ENCODE measurements around the gene SYN1. TPM values are rescaled to one million over a fixed set of nuclear protein-coding genes. Genes with fewer than 3 reads are reported as not detected.
A peak's percentile ranks its signal among the peaks of the same experiment; 100 is the strongest.

SYN1 gene
- total RNA-seq, 3 donors from 2014 or later = 0.78 to 4.1 (median 1.6) TPM

DNA sequence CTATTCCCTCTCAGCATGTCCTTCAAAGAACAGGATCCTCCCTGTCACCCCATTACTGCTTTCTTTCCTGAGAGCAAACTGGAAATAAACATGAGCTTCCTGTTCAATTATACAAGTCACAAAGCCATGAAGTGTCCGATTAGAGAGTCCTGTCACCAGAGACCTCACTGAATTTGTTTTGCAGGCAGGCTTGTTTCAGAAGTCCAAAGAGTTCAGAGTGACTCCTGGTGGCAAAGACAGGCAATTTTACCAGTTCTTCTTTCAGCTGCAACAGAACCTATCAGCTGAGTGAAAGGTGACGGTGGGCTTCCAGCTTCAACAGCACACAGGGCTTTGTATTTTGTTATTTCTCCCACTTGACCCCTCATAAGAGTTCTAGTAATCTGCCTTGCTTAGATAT, 24.3 kb upstream of the SYN1 start:
- DNase-seq = no peak
- H3K4me1 ChIP-seq (ENCODE audit: low read depth) = no peaks in the 10 kb centered on the region
- H3K9me3 ChIP-seq = no peaks in the 10 kb centered on the region
- ATAC-seq = no peak
- H3K4me3 ChIP-seq = no peak overlapping the region
- intact Hi-C loops (cut with DNase I, micrococcal nuclease) = no loop called here
- no peak for TF ChIP-seq CTCF (IDR thresholded peaks at IDR 0.05)
- no peaks in the 10 kb centered on the region for H3K36me3 ChIP-seq (ENCODE audit: low read depth)

DNA sequence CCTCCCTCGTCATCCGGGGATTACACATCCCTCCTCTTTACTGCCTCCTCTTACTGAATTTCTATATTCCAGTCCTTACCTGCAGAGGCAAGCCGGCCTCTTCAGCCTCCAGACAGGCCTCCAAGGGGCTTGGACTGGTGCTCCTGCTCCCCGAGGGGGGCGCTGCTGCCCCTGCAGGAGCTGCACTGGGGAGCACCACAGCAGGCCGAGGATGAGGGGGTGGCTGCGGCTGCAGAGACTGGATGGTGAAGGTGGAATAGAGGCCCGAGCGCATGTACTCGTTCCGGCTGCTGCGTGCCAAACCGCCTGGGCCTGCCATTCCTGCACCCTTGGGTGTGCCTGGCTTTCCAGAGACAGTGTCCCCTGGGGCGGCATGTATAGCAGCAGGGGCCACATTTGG, 19.2 kb upstream of the SYN1 start:
- no peaks in the 10 kb centered on the region for H3K36me3 ChIP-seq (ENCODE audit: low read depth)
- intact Hi-C loops (cut with DNase I, micrococcal nuclease) = no loop called here
- TF ChIP-seq CTCF (IDR thresholded peaks at IDR 0.05) = no peak
- DNase-seq (no peak), ATAC-seq (no peak)
- H3K4me1 ChIP-seq (ENCODE audit: low read depth) = no peaks in the 10 kb centered on the region
- H3K4me3 ChIP-seq = no peak overlapping the region
- no peaks in the 10 kb centered on the region for H3K9me3 ChIP-seq

GRCh38 chrX:47637546-47638195, 18.0 kb upstream of the SYN1 start:
- DNase-seq = peak in 2 of 3 donors; percentile 50 to 59
- Histone ChIP-seq H3K9me3 (no peaks in the 10 kb centered on the region), H3K4me1 (ENCODE audit: low read depth) (no peaks in the 10 kb centered on the region), H3K4me3 (no peak overlapping the region), H3K36me3 (ENCODE audit: low read depth) (no peaks in the 10 kb centered on the region)
- peak; percentile 86 for ATAC-seq
- intact Hi-C loops (cut with DNase I, micrococcal nuclease) = no loop called here
- no peak for TF ChIP-seq CTCF (IDR thresholded peaks at IDR 0.05)

- Histone ChIP-seq H3K36me3 (ENCODE audit: low read depth) (no peaks in the 10 kb centered on the region), H3K4me3 (no peak overlapping the region), H3K4me1 (ENCODE audit: low read depth) (no peaks in the 10 kb centered on the region), H3K9me3 (no peaks in the 10 kb centered on the region)
- intact Hi-C loops (cut with DNase I, micrococcal nuclease) = no loop called here
- no peak for TF ChIP-seq CTCF (IDR thresholded peaks at IDR 0.05)
- DNase-seq (no peak), ATAC-seq (no peak)
These were observed 15.4 kb upstream of the SYN1 start for GRCh38 chrX:47634871-47635575.

DNA sequence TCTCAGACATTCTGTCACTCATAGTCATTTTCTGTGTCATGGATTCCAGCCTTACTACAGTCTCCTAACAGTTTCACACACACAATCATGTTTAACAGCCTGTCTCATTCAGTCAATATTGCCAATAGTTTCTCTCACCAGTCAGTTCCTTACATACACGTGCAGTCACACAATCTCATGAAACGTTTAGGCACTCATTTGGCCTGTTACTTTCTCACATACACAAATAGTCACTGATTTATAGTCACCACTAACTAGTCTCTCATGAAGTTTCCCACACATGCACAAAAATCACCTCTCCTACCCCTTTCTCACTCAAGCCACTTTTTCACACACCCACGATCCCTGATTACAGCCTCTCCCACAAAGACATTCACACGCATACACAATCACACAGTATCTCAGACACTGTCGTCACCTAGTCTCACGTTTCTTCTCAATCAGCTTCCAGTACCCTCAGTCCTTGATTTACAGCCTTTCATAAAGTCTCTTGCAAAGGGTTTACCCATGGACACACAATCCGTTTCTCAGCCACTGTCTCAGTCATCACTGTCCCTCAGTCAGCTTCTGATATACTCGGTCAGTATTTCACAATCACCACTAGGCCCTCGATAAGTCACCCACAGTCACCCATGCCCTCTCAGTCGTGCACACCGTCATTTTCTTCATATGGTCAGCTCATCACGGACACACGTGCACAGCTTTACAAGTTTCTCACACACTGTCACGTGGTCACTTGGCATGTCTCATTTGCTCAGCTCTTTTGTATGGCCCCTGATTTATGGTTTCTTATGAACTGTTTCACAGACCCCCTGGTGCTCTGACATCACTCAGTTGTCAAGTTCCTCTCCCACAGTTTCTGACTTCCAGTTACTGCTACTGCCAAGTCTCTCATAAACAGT, 14.3 kb upstream of the SYN1 start:
- ATAC-seq (no peak), DNase-seq (no peak)
- H3K9me3 ChIP-seq = no peaks in the 10 kb centered on the region
- no peaks in the 10 kb centered on the region for H3K4me1 ChIP-seq (ENCODE audit: low read depth)
- H3K36me3 ChIP-seq (ENCODE audit: low read depth) = no peaks in the 10 kb centered on the region
- H3K4me3 ChIP-seq = no peak overlapping the region
- intact Hi-C loops (cut with DNase I, micrococcal nuclease) = no loop called here
- TF ChIP-seq CTCF (IDR thresholded peaks at IDR 0.05) = no peak

Data from mucosa of descending colon (tissue), 3 donors.